ENCODE data around the gene SLC45A1.

The SLC45A1 gene

GRCh38 chr1:8390707-8391106 is 72.8 kb downstream of the SLC45A1 start:
- H3K4me1 ChIP-seq = peaks cover 4% of the 10 kb centered on the region

GRCh38 chr1:8392522-8392921 is 74.6 kb downstream of the SLC45A1 start:
- TF ChIP-seq CTCF (IDR thresholded peaks at IDR 0.05) = no peak
- no peak overlapping the region for H3K4me2 ChIP-seq (ENCODE audit: low read length)
- no peaks in the 10 kb centered on the region for H3K9me3 ChIP-seq (ENCODE audit: control insufficient read depth, low read length)
- H3K27me3 ChIP-seq (ENCODE audit: control insufficient read depth, insufficient read depth, low read length) = no peaks in the 10 kb centered on the region
- no peak overlapping the region for H3K27ac ChIP-seq
- H3K36me3 ChIP-seq (ENCODE audit: control insufficient read depth, insufficient read depth, low read length) = no peaks in the 10 kb centered on the region
- H3K4me1 ChIP-seq = peaks cover 13% of the 10 kb centered on the region
- H2AFZ ChIP-seq = no peak overlapping the region
- peaks cover 32% of the 10 kb centered on the region for H3K79me2 ChIP-seq
- no peak overlapping the region for H3K9ac ChIP-seq
- H3K4me3 ChIP-seq (ENCODE audit: low read depth, low read length) = no peak overlapping the region

More at GRCh38 chr1:8390707-8391106, 72.8 kb downstream of the SLC45A1 start:
- H3K27me3 ChIP-seq (ENCODE audit: control insufficient read depth, insufficient read depth, low read length) = no peaks in the 10 kb centered on the region
- H3K79me2 ChIP-seq = peaks cover 29% of the 10 kb centered on the region
- no peak overlapping the region for H3K27ac ChIP-seq
- no peak overlapping the region for H3K9ac ChIP-seq
- no peaks in the 10 kb centered on the region for H3K36me3 ChIP-seq (ENCODE audit: control insufficient read depth, insufficient read depth, low read length)
- no peaks in the 10 kb centered on the region for H3K9me3 ChIP-seq (ENCODE audit: control insufficient read depth, low read length)
- TF ChIP-seq CTCF (IDR thresholded peaks at IDR 0.05) = no peak
- no peak overlapping the region for H3K4me3 ChIP-seq (ENCODE audit: low read depth, low read length)
- H3K4me2 ChIP-seq (ENCODE audit: low read length) = no peak overlapping the region
- no peak overlapping the region for H2AFZ ChIP-seq
